HepG2 (cell line): ENCODE data around the gene AP3D1. TPM values are rescaled to one million over a fixed set of nuclear protein-coding genes. Genes with fewer than 3 reads are reported as not detected.

Experiments
- CBFB ChIP-seq: sonication (generic); formaldehyde crosslinking; IDR thresholded peaks from 2 replicates; pipeline ENCODE4 v1.4.0; 2020; ENCODE audit warnings: missing genetic modification reagents
- HDAC1 ChIP-seq: sonication (generic); formaldehyde crosslinking; IDR thresholded peaks from 2 replicates; pipeline ENCODE4 v1.5.1; 2020; ENCODE audit warnings: mild to moderate bottlenecking, missing genetic modification reagents
- MEIS2 ChIP-seq: sonication (generic); formaldehyde crosslinking; IDR thresholded peaks from 2 replicates; pipeline ENCODE4 v1.9.0; 2021; ENCODE audit warnings: mild to moderate bottlenecking, missing genetic modification reagents
- RELA ChIP-seq: sonication (generic); formaldehyde crosslinking; IDR thresholded peaks from 2 replicates; pipeline ENCODE4 v1.4.0; 2020; ENCODE audit warnings: missing genetic modification reagents
- TSC22D2 ChIP-seq: sonication (generic); formaldehyde crosslinking; IDR thresholded peaks from 2 replicates; pipeline ENCODE4 v1.5.1; 2020; ENCODE audit warnings: missing genetic modification reagents, mild to moderate bottlenecking, borderline replicate concordance
- ZEB1 ChIP-seq: IDR thresholded peaks from 2 replicates; pipeline ENCODE4 v1.6.1; 2012; ENCODE audit warnings: mild to moderate bottlenecking, low read depth, inconsistent platforms; ENCODE audit not compliant: insufficient replicate concordance
- ZNF33B ChIP-seq: sonication (generic); formaldehyde crosslinking; IDR thresholded peaks from 2 replicates; pipeline ENCODE4 v1.5.1; 2020; ENCODE audit warnings: mild to moderate bottlenecking, missing genetic modification reagents
- ZSCAN21 ChIP-seq: sonication (generic); formaldehyde crosslinking; IDR thresholded peaks from 2 replicates; pipeline ENCODE4 v1.8.0; 2022; ENCODE audit warnings: mild to moderate bottlenecking, missing genetic modification reagents, moderate library complexity, borderline replicate concordance
- ZSCAN31 ChIP-seq: sonication (generic); formaldehyde crosslinking; IDR thresholded peaks from 2 replicates; pipeline ENCODE4 v1.5.0; 2020; ENCODE audit warnings: low read depth, mild to moderate bottlenecking, missing genetic modification reagents
- polyA plus RNA-seq, 8 experiments: library from polyadenylated mRNA; depleted of rRNA in 3 of 8; stranded (reverse) in 7 of 8; unstranded in 1 of 8; fragments of >200 nt; fragmentation: Illumina TruSeq in 4 of 8; extraction: Trizol in 4 of 8; gene quantifications; 2 replicates each; pipeline versions ENCODE4 v1.2.1 to v1.2.3, GENCODE V29; 2011 to 2016; ENCODE audit warnings: low read depth in 4 of 8, missing spikeins in 1 of 8, mixed read lengths in 1 of 8; ENCODE audit not compliant: insufficient read depth in 1 of 8
- total RNA-seq, 5 experiments: library from RNA; depleted of rRNA; stranded (reverse); fragments of >200 nt; fragmentation: Illumina TruSeq; extraction: Trizol; gene quantifications; 2 replicates each; pipeline ENCODE4 v1.2.3, GENCODE V29; 2016; ENCODE audit warnings: low read depth in 1 of 5
- TF ChIP-seq, protein P1 (sequence below): sonication (generic); formaldehyde crosslinking; IDR thresholded peaks from 2 replicates; pipeline ENCODE4 v1.8.1; 2023; ENCODE audit warnings: mild to moderate bottlenecking, inconsistent platforms, moderate library complexity, missing genetic modification reagents, borderline replicate concordance
- TF ChIP-seq, protein P2 (sequence below): sonication (generic); formaldehyde crosslinking; IDR thresholded peaks from 2 replicates; pipeline ENCODE4 v1.5.0; 2020; ENCODE audit warnings: mild to moderate bottlenecking, missing genetic modification reagents
- TF ChIP-seq, protein P3 (sequence below): sonication (generic); formaldehyde crosslinking; IDR thresholded peaks from 2 replicates; pipeline ENCODE4 v1.8.1; 2023; ENCODE audit warnings: mild to moderate bottlenecking, missing genetic modification reagents, borderline replicate concordance
- TF ChIP-seq, protein P4 (sequence below): sonication (generic); formaldehyde crosslinking; IDR thresholded peaks from 2 replicates; pipeline ENCODE4 v1.5.0; 2020; ENCODE audit warnings: mild to moderate bottlenecking, missing genetic modification reagents
- TF ChIP-seq, protein P5 (sequence below): sonication (generic); formaldehyde crosslinking; IDR thresholded peaks from 2 replicates; pipeline ENCODE4 v1.5.1; 2020; ENCODE audit warnings: mild to moderate bottlenecking, missing genetic modification reagents, borderline replicate concordance

Gene AP3D1
- total and polyA plus RNA-seq, 2 of the 13 experiments (the other 11 are each of a cell fraction or from before 2014, with no cell fraction given), result 68.0 to 82.6 TPM

DNA sequence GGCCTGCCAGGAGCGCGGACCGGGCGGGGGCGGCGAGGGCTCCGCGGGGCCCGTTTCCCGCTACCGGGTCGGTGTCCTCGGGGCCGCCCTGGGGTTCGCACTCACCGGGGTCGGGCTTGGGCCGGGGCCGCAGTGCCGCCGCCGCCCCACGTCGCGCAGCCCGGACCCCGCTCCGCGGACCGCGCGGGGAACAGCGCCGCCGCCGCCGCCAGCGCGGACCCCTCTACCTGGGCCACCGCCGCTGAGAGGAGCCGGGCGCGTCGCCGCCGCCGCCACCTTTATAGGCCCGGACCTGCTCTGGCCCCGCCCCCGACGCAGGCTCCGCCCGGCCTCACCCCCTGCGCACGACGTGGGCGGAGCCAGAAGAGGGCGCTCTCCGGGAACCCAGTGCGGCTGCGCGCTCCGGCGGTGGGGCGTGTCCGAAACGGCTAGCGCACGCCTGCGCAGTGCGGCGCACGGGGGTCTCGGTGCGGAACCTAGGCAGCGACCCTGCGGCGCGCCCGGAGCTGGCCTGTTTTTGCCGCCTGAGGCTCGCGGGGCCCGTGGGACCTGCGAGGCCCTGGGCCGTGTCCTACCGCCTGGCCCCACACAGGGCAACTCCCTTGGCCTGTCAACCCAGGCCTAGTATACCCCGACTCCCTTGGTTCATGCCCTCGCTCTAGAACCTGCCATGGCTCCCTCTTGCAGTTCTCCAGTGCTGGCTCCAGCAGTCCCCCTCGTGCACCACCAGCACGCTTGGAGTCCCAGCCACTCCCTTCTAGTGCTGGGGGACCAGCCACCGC lies 100.2 kb downstream of the AP3D1 start, which contains the start of gene MKNK2 (continued):
- TF ChIP-seq, protein P1, sequence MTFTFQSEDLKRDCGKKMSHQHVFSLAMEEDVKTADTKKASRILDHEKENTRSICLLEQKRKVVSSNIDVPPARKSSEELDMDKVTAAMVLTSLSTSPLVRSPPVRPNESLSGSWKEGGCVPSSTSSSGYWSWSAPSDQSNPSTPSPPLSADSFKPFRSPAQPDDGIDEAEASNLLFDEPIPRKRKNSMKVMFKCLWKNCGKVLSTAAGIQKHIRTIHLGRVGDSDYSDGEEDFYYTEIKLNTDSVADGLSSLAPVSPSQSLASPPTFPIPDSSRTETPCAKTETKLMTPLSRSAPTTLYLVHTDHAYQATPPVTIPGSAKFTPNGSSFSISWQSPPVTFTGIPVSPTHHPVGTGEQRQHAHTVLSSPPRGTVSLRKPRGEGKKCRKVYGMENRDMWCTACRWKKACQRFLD (CRISPR knock-in tag), result no peak; the same call in 1 of the 2 replicates
- TF ChIP-seq, protein P2, sequence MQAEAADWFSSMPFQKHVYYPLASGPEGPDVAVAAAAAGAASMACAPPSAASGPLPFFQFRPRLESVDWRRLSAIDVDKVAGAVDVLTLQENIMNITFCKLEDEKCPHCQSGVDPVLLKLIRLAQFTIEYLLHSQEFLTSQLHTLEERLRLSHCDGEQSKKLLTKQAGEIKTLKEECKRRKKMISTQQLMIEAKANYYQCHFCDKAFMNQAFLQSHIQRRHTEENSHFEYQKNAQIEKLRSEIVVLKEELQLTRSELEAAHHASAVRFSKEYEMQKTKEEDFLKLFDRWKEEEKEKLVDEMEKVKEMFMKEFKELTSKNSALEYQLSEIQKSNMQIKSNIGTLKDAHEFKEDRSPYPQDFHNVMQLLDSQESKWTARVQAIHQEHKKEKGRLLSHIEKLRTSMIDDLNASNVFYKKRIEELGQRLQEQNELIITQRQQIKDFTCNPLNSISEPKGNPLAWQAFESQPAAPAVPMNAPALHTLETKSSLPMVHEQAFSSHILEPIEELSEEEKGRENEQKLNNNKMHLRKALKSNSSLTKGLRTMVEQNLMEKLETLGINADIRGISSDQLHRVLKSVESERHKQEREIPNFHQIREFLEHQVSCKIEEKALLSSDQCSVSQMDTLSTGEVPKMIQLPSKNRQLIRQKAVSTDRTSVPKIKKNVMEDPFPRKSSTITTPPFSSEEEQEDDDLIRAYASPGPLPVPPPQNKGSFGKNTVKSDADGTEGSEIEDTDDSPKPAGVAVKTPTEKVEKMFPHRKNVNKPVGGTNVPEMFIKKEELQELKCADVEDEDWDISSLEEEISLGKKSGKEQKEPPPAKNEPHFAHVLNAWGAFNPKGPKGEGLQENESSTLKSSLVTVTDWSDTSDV, result no peak
- TF ChIP-seq ZSCAN31 (peak; percentile 88; the same call in 1 of the 2 replicates), HDAC1 (peak; percentile 55), TSC22D2 (CRISPR knock-in tag) (no peak; the same call in 1 of the 2 replicates), CBFB (CRISPR knock-in tag) (no peak; the same call in 1 of the 2 replicates), ZNF33B (no peak), ZSCAN21 (CRISPR knock-in tag) (peak; percentile 89; the same call in 1 of the 2 replicates), RELA (CRISPR knock-in tag) (no peak), ZEB1 (no peak), MEIS2 (peak; percentile 79; the same call in 1 of the 2 replicates)
- TF ChIP-seq, protein P3, sequence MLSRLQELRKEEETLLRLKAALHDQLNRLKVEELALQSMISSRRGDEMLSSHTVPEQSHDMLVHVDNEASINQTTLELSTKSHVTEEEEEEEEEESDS, result no peak
- TF ChIP-seq, protein P4, sequence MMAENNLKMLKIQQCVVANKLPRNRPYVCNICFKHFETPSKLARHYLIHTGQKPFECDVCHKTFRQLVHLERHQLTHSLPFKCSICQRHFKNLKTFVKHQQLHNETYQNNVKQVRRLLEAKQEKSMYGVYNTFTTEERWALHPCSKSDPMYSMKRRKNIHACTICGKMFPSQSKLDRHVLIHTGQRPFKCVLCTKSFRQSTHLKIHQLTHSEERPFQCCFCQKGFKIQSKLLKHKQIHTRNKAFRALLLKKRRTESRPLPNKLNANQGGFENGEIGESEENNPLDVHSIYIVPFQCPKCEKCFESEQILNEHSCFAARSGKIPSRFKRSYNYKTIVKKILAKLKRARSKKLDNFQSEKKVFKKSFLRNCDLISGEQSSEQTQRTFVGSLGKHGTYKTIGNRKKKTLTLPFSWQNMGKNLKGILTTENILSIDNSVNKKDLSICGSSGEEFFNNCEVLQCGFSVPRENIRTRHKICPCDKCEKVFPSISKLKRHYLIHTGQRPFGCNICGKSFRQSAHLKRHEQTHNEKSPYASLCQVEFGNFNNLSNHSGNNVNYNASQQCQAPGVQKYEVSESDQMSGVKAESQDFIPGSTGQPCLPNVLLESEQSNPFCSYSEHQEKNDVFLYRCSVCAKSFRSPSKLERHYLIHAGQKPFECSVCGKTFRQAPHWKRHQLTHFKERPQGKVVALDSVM (CRISPR knock-in tag), result no peak
- TF ChIP-seq, protein P5, sequence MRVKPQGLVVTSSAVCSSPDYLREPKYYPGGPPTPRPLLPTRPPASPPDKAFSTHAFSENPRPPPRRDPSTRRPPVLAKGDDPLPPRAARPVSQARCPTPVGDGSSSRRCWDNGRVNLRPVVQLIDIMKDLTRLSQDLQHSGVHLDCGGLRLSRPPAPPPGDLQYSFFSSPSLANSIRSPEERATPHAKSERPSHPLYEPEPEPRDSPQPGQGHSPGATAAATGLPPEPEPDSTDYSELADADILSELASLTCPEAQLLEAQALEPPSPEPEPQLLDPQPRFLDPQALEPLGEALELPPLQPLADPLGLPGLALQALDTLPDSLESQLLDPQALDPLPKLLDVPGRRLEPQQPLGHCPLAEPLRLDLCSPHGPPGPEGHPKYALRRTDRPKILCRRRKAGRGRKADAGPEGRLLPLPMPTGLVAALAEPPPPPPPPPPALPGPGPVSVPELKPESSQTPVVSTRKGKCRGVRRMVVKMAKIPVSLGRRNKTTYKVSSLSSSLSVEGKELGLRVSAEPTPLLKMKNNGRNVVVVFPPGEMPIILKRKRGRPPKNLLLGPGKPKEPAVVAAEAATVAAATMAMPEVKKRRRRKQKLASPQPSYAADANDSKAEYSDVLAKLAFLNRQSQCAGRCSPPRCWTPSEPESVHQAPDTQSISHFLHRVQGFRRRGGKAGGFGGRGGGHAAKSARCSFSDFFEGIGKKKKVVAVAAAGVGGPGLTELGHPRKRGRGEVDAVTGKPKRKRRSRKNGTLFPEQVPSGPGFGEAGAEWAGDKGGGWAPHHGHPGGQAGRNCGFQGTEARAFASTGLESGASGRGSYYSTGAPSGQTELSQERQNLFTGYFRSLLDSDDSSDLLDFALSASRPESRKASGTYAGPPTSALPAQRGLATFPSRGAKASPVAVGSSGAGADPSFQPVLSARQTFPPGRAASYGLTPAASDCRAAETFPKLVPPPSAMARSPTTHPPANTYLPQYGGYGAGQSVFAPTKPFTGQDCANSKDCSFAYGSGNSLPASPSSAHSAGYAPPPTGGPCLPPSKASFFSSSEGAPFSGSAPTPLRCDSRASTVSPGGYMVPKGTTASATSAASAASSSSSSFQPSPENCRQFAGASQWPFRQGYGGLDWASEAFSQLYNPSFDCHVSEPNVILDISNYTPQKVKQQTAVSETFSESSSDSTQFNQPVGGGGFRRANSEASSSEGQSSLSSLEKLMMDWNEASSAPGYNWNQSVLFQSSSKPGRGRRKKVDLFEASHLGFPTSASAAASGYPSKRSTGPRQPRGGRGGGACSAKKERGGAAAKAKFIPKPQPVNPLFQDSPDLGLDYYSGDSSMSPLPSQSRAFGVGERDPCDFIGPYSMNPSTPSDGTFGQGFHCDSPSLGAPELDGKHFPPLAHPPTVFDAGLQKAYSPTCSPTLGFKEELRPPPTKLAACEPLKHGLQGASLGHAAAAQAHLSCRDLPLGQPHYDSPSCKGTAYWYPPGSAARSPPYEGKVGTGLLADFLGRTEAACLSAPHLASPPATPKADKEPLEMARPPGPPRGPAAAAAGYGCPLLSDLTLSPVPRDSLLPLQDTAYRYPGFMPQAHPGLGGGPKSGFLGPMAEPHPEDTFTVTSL (CRISPR knock-in tag), result no peak
